Stimulated activated CD4-positive, alpha-beta T cell treated with anti-CD3 and anti-CD28 coated beads, TNF-alpha, amount 100 ng/mL, for 48 hours (primary cell): ENCODE results near the gene CRYBG3.
"Not testable (repeated sequence)": the region's sequence is repeated elsewhere in the genome, so short reads cannot be mapped to it uniquely, and the experiment has no call there.

Experiments used
- DNase-seq, 3 donors: peaks; one replicate each; pipeline ENCODE4 v3.0.0-alpha.2; 2020; ENCODE audit warnings: low read depth in 3 of 3

The CRYBG3 gene

DNA sequence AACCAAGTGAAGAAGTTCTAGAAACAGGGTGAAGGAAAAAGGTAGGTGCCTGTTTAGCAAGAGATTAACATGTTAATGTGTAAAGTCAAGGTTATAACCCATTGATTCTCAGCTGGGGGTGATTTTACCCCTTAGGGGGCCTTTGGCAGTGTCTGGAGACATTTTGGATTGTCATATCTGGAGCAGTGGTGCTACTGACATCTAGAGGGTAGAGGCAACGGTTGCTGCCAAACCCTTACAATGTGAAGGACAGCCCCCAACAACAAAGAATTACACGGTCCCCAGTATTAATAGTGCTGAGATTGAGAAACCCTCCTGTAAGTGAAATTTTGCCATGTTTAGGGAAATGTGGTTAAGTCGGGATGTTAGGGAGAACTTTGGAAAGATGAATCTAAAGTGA is 74.7 kb downstream of the CRYBG3 start:
- no peak for DNase-seq

DNA sequence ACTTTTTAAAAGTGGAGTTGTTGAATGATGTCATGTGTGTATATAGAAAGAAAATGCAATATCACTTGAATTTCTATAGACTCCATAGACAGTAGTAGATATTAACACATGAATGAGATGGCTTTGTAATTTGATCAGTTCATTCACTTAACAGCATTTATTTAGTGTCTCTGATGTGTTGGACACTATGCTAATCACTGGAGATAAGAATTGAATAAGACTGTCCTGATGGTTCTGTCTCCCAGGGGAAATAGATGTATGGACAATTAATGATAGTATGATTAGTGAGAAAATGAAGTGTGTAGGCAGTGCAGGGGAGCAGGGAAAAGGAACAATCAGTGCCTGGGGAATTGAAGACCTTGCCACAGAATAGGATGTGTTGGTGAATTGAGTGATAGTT is 77.5 kb downstream of the CRYBG3 start:
- no peak for DNase-seq

DNA sequence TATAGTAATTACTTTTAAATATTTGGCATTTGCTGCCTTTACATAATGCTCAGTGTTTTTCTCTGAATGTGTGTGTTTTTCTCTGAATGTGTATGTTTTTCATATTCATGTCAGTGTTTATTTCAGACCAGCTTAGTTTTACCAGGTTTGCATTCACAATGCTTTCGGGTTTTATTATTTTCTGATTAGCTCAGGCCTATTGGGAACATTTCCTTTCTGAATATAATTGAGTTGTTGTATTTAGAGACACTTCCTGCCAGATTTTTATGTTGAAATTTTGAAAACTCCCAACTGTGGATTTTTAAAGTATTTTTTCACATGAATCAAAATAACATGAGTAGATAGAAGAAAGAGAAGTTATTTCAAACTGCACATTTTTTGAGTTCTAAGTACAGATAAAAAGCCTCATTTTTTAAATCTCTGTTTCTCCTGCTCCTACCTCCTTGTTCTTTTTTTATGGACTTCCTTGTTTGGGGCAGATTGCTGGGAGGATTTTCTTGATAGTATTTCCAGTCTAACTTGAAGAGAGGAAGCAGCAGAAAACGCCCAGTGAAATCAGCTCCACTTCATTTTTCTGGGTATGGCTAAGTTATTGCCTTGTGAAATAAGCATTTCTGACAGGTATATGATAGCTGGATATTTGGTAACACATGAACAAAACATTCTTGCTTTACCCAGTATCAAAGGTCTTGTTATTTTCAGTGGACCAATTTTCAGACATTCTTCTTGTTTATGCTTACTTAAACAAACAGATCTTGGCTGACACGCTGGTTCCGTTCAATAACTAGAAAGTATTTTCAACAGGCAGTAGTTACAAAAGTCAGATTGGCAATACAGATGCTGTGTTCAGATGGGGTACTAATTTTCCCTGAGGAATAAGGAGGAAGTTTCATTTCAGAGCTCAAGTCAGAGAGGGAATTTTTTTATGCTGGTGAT is 79.8 kb downstream of the CRYBG3 start:
- no peak for DNase-seq

DNA sequence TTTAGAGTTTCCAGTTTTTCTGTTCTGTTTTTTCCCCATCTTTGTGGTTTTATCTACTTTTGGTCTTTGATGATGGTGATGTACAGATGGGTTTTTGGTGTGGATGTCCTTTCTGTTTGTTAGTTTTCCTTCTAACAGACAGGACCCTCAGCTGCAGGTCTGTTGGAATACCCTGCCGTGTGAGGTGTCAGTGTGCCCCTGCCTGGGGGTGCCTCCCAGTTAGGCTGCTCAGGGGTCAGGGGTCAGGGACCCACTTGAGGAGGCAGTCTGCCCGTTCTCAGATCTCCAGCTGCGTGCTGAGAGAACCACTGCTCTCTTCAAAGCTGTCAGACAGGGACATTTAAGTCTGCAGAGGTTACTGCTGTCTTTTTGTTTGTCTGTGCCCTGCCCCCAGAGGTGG is 88.0 kb downstream of the CRYBG3 start:
- not testable (repeated sequence) for DNase-seq

DNA sequence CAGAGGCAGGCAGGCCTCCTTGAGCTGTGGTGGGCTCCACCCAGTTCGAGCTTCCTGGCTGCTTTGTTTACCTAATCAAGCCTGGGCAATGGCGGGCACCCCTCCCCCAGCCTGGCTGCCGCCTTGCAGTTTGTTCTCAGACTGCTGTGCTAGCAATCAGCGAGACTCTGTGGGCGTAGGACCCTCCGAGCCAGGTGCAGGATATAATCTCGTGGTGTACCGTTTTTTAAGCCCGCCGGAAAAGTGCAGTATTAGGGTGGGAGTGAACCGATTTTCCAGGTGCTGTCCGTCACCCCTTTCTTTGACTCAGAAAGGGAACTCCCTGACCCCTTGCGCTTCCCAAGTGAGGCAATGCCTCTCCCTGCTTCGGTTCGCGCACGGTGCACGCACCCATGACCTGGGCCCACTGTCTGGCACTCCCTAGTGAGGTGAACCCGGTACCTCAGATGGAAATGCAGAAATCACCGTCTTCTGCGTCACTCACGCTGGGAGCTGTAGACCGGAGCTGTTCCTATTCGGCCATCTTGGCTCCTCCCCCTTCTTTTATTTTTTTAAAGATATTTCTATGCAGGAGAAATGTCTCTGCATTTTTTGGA is 88.5 kb downstream of the CRYBG3 start:
- DNase-seq = not testable (repeated sequence)

DNA sequence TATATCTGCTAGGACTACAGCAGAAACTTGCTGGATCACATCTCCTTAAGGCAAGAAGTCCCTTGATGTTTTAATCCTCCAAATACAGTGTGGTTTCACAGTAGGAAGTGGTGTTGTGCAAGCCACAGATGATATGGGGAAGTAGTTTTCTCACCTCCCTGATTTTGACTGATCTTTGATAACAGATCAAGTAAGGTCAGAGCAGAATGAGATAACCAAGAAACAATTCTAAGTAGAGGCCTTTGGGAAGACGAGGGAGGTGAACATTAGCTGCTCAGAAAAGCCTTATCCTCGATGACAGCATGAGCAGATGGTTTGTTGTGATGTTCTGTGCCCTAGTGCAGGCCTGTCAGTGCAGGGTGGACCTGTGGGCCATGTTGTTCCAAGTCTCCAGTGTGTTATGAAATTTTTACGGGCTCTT is 89.1 kb downstream of the CRYBG3 start:
- DNase-seq = no peak

DNA sequence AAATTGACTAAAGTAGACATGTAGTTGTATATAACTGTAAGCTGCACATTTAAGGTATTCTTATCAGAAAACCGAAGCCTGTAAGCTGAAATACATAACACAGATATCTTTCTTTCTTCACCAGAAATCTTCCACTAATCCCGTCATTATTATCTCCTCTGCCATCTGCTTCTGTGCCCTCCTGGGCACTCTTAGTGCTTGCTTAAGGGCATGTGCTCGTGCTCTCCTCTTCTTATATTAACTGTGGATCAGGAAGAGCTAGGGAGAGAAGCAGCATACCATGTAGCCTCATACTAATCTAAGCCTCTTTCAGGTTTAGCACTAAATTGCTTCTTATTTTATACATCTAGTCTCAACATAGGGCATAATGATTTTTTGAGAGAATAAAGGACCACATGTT is 89.6 kb downstream of the CRYBG3 start:
- DNase-seq = no peak

DNA sequence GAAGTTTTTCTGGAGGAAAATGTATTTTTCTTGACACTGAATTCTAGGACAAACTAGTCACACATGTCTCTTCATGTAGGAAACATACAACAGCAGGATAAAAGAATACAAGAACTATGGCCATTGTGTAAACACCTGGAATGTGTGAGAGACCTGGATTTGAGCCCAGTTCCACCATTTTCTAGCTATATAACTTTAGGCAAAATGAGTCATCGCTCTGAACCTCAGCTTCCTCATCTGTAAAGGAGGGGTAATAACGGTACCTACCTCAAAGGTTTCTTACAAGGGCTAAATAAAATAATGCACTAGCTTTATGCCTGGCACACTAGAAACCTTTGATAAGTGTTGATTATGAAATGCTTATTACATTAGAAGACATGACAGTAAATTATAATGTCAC is 92.6 kb downstream of the CRYBG3 start:
- no peak for DNase-seq

DNA sequence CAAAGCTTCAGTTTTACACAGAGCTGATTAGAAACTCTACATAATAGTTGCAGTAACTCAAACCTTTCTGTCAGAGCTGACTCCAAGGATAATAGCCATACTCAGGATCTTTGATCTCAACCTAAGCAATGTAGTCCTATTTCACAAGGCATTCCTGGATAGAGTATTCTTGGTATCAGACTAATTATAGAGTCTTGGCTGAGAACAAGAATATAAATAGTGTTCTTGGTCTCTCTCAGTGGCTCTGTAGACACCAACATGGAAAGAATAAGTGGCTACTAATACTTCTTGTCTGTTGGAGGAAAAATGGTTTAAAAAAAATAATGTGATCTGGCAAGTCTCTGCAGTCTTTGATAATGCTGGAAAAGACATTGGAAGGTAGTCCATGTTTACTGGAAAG is 94.8 kb downstream of the CRYBG3 start:
- DNase-seq = no peak

DNA sequence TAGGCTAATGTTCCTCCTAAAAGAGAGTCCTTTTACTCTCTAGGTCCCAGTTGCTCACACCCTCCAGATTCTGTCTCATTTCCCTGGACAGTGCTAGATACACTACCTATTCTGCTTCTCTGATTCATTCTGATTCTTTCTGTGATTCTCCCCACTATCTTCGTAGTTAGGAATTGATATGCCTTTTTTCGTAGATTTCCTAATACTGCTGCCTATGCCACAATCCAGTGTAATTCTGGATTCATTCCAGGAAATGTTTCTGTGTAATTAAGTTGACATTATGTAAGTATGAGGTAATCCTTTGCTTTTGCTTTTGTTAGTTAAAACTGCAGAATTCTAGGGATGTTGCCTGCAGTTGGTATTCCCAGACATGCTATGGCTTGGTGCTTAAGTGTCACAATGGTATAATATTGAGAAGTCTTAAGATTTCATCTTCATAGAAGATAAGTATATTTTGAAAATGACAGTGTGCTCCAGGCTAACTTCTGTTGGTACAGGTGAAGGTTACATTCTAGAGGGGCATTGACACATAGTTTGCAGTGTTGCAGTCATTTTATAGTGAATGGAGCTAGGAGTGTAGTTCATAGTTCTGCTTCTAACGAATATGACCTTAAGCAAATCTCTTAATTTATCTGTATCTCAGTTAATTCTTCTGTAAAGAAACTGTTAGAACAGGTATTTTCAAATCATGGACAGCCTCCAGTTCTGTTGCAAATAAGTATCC is 96.2 kb downstream of the CRYBG3 start:
- no peak for DNase-seq

DNA sequence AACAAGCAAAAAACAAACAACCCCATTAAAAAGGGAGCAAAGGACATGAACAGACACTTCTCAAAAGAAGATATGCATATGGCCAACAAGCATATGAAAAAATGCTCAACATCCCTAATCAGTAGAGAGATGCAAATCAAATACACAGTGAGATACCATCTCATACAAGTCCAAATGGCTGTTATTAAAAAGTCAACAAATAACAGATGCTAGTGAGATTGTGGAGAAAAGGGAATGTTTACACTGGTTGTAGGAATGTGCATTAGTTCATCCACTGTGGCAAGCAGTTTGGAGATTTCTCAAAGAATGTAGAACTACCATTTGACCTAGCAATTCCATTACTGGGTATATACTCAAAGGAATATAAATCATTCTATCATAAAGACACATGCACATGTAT is 105.9 kb downstream of the CRYBG3 start:
- DNase-seq = no peak

DNA sequence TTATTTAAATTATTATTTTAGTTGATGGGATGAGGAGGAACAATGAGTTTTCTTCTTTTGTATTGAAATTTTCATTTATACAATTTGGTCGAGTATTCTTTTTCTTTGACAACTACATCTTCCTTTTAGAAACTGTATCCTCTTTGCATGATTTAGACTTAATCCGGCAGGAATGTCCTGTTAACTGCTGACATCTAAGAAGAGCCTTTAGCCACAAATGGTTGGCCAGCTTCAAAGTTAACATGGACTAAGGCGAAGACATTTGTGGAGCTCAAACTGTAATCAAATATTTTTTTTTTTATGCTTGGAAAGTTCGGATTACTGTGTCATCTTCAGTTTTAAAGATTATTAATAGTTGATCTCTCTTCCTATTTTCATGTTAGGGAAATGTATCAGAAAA is 107.2 kb downstream of the CRYBG3 start:
- DNase-seq = no peak

DNA sequence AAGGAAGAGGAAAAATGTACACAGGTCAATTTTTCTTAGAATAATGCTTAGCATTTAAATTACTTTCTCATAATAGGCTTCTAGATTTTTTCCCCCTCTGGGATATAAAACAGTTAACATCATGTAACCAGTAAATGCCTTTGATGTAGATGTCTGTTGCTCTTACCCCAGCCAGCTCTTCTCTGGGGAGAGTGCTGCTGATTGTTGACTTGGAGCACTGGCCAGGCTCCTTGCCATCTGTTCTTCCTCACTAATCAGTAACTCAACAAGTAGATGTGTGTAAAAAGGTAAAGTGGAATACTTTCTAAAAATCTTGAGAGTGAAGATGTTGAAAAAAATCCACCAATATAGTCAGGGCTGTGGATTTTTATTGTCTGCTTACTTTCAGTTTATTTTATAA is 108.2 kb downstream of the CRYBG3 start:
- no peak for DNase-seq

DNA sequence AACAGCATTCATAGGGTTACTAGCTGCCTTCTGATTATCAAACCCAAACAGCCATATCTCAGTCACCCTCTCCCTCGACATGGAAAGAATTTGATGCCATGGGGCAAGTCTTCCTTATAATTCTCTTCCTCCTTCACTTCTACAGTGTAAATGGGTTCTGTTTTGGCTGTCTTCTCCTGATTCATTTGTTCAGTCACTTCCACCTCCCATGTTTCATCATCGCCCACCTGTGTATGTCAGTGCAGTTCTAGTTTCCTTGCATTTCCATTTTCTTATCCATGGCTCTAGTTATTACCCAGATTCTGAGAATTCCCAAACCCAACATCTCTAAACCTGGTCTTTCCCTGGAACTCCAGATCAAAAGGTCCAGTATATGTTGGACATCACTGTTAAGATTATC is 109.4 kb downstream of the CRYBG3 start:
- DNase-seq = no peak

DNA sequence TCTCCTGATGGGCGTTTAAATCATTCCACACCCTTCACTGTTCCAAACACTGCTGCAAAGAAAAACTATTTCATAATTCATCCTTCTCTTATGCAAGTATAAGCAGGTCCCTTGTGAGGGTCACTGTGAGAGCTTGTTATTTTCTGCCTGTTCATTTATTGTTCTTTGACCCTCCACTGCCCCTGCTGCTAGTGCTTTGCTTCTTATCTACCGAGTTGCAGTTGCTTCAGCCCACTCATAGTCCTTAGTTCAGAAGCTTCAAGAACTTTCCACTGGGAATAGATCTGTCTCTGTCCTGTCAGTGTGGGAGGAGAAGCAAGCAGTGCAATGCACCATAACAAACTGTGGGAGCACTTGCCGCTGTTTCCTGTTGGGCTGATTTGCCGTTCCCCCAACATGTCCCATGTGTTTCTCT is 110.6 kb downstream of the CRYBG3 start:
- no peak for DNase-seq

DNA sequence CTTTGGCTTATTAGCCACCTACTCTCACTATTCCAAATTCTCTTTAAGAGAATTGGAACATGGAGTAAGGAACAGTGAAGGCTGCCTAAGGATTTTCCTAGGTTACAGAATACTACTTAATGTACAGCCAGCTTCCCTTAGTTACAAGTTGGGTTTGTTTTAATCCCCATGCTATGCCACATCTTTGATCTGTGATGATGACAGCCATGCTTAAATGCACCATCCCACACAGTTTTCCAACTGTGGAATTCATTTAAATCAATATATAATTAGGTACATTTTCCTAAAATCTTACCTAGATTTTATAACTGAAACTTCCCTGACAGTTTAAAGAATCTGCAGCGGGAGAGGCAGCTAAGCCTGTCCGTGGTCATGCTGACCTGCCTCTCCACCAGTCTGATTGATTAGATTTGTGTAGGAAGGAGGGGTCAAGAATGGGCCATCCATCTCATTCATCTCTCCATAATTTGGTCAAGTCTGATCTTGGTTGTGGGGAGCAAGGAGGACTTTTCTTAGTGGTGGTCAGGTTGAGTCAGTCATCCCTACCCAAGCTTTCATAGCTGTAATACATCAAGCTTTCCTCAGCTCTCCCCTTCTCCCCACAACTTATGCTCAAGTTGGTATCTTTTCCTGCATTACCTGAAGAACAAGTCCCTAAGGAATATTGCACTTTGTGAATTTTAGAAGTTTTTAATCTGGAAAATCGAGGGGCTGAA is 113.3 kb downstream of the CRYBG3 start:
- DNase-seq = no peak

DNA sequence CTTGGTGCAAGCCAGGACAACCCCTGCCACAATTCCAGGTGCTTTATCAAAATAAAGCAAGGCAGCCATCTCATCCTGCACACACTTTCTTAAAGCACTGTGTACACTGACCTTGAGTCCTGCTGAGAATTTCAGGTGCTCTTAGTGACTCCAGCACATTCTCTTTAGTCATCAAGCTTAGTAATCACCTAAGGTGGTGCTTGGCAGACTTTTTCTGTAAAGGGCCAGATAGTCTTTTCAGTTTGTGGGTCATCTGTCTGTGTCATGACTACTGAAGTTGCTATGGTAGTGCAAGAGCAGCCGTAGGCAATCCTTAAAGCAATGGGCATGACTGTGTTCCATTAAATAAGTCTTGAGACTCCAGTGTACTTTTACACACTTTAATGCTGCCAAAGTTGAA is 114.0 kb downstream of the CRYBG3 start:
- DNase-seq = no peak

DNA sequence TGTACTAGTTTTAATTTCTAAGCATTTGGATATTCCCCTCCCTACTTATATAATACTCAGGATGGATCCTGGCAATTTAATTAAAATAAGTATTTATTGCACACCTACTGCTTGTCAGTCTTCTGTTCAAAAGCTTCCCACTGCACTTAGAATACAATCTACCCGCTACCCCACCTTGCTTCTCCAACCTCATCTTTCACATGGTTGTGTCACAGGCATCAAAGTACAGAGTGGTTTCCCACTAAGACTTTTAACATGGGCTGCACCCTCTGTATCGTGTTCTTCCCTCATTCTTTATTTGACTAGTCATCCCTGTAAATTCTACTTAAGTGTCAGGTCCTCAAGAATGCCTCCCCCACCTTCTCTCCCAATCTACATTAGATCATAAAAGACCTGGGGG is 115.4 kb downstream of the CRYBG3 start:
- no peak for DNase-seq

DNA sequence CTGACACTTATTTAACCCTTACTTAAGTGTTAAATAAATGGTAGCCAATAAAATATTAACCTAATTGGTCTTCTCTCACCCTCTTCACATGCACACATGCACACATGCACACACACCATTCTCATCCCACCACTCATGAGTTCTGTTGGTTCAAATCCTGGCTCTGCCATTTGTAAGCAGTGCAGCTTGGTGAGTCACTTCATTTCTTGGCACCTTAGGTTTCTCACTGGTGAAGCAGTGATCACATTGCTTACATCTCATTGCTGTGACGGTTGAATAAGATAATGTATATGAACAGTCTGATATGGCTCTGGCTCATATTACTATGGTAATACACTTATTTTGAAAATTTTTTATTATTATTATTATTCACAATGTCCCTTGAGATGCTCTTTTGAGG is 116.6 kb downstream of the CRYBG3 start:
- no peak for DNase-seq

DNA sequence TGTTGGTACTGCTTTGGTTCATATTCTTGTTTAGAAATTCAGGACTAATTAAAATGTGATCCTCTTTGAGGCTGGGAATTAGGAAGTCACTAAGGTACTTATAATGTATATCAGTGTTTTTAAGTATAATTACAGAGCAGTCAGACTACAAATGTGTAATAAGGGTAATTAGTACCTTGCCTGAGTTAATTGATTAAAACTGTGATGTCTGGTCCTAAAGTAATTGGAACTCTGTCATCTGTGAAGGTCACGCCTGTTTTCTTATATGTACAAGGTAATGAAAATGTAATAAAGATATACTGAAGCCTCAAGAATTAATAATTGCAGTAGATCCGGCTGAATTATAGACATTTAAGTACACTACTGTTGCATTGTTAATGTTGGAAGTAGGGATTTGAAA is 117.6 kb downstream of the CRYBG3 start:
- DNase-seq = no peak

DNA sequence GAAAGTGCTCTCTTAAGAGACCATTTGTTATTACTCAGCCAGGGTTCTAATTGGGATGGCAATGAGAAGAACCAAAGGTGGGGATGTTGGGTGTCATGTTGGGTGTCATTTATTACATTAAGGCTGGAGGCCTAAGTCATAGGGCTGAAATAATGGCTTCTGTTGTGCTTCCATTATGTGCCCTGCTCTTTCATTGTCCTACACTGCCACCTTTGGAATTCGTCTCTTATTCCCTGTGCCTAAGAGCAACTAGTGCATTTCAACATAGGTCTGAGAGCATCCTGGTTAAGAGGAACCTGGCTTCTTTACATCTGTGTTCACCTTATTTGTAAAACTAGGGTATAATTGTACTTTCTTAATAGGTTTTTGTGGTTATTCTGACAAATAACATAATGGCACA is 118.2 kb downstream of the CRYBG3 start:
- no peak for DNase-seq
